T1000 (cell line): Measurements from ENCODE around the gene IGFLR1.
"Not testable (repeated sequence)": the region's sequence is repeated elsewhere in the genome, so short reads cannot be mapped to it uniquely, and the experiment has no call there.

Source experiments
- DNase-seq: peaks from one replicate; lab custom pipeline; 2025; ENCODE audit warnings: mixed read lengths; lab: John Stamatoyannopoulos, UW

IGFLR1 gene

DNA sequence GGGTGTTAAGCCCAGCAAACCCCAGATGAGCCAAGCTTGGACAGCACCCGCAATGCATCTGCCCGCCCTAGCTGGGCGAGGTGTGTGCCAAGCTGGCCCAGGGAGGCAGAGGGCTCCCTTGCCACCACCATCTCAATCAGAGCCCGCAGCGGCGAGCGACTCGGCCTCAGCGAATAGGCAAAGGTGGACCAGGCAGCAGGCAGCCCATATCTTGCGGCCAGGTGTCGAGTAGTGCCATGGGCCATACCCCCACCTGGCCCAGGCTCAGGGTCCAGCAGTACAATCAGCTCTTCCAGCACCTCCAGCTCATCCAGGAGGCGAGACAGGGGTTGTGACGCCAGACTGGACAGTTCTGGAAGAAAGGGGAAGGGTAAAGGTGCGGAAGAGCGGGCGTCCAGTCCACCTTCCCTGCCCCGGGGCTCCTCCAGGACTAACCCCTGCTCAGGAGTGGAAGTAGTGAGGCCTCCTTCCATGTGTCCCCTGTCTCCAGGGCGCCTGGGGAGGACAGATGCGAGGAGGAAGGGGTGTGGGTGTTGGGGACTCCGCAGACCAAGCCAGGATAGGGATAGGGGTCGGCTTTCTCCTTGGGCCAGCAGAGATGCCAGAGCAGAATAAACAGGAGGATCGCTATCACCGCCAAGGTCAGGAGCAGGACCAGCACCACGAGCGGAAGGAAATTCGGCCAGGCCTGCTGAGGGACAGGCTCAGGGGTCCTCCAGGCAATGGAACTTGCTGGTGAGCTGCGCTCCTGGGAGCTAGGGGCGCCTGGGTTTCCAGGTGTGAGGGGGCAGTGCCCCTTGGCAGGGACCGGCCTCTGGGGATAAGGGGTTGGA lies 2.8 kb downstream of the IGFLR1 start:
- no peak for DNase-seq

GRCh38 chr19:35738887-35739229 lies 3.4 kb downstream of the IGFLR1 start:
- DNase-seq: no peak

DNA sequence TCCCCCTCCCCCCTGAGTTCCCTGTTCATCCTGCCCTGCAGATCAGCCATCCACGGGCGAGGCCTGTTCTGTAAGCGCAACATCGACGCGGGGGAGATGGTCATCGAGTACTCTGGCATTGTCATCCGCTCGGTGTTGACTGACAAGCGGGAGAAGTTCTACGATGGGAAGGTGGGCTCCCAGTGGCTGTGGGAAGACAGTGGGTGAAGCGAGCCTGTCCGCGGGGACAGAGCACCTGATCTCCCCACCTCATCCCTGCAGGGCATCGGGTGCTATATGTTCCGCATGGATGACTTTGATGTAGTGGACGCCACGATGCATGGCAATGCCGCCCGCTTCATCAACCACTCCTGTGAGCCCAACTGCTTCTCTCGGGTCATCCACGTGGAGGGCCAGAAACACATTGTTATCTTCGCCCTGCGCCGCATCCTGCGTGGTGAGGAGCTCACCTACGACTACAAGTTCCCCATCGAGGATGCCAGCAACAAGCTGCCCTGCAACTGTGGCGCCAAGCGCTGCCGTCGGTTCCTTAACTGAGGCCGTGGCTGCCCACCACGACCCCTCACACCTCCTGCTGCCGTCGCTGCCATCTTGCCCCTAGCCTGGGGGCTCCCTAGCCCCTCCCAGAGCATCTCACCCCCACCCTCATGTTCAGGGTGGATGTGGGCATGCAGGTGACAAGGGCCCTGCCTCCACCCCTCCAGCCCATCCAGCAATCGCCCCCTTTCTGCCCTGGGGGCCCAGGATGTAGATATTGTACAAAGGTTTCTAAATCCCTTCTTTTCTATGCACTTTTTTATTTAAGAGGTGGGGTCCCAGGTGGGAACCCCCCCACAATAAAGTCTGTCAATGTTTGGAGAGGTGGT lies 4.0 kb downstream of the IGFLR1 start:
- no peak for DNase-seq

DNA sequence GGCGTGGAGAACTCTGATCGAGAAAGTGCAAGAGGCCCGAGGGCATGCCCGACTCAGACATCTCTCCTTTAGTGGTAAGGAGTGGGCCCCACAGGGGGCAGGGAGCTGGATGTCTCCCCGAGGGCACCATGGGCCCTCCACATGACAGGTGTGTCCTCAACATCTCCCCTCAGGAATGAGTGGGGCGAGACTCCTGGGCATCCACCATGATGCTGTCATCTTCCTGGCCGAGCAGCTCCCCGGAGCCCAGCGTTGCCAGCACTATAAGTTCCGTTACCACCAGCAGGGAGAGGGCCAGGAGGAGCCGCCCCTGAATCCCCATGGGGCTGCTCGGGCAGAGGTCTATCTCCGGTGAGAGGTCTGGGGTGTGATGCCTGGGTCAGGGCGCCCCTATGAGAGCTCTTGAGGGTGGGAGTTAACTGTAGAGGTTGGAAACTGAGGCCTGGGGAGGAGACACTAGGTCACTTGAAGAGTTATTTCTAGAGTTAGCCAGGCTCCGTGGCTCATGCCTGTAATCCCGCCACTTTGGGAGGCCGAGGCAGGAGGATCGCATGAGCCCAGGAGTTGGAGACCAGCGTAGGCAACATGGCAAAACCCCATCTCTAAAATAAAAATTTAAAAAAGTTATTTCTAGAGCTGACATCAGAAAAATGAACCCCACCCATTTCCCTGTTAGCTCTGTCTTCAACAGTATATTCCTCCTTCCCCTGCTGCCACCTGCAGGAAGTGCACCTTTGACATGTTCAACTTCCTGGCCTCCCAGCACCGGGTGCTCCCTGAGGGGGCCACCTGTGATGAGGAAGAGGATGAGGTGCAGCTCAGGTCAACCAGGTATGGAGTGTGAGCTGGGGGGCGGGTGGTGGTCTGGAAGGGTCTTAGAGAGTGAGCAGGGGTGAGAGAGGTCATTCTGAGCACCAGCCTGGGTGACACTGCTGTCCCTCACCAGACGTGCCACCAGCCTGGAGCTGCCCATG lies 5.1 kb downstream of the IGFLR1 start:
- DNase-seq: peak; percentile 17

GRCh38 chr19:35734889-35735288 lies 7.4 kb downstream of the IGFLR1 start:
- no peak for DNase-seq

DNA sequence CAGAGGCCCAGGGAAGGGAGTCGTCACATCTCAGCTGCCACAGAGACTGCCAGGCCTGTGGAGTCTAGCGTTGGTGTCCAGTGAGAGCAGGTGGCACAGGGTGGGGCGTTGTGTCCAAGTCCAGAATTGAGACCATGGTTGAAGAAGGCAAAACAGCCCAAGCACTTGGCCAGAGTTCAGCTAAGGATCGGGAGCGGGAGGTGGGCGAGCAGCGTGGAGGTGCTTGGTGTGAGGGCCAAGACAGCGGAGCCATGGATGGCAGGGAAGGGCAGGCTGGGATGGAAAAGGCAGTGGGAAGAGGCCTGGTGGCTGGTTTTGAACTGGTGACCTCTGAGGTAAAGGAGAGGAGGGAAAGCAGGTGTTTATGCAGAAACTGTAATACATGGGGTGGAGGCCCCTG lies 8.0 kb downstream of the IGFLR1 start:
- no peak for DNase-seq

DNA sequence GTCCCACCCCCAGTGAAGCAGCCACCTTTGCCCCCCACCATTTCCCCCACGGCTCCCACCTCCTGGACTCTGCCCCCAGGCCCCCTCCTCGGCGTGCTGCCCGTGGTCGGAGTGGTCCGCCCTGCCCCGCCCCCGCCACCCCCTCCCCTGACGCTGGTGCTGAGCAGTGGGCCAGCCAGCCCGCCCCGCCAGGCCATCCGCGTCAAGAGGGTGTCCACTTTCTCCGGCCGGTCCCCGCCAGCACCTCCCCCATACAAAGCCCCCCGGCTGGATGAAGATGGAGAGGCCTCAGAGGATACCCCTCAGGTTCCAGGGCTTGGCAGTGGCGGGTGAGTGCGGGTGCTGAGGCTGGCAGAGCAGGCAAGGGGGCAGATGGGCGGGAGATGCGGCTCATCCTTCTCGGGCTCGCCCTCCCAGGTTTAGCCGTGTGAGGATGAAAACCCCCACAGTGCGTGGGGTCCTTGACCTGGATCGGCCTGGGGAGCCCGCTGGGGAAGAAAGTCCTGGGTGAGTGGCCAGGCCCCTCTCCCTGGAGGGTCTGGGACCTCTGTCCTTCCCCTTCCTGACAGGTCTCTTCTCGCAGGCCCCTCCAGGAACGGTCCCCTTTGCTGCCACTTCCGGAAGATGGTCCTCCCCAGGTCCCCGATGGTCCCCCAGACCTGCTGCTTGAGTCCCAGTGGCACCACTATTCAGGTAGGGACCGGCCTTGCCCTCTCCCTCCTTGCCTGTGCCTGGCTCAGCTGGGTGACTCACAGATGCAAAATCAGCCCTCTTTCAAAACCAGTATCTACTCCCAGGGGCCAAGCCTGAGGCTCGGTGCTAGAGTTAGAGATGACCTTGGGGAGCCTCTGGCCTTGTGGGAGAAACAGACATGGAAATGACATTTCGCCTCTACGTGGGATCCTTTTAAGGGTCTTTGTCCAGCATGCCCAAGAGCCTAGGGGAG lies 8.8 kb downstream of the IGFLR1 start:
- no peak for DNase-seq

- DNase-seq: no peak
These were observed 9.6 kb downstream of the IGFLR1 start for GRCh38 chr19:35732540-35733179.

DNA sequence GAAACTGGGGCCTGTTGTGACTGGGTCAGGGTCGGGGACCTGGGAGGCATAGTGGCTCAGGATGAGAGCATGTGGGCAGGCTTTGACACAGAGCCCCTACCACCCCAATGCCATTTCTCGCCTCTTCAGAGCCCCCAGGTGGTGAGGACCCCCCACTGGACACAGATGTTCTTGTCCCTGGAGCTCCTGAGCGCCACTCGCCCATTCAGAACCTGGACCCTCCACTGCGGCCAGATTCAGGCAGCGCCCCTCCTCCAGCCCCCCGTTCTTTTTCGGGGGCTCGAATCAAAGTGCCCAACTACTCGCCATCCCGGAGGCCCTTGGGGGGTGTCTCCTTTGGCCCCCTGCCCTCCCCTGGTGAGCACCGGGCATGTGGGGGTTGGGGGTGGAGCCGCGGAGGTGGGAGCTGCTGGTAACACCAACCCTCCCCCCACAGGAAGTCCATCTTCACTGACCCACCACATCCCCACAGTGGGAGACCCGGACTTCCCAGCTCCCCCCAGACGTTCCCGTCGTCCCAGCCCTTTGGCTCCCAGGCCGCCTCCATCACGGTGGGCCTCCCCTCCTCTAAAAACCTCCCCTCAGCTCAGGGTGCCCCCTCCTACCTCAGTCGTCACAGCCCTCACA lies 10.4 kb downstream of the IGFLR1 start:
- no peak for DNase-seq

- DNase-seq: no peak
These were observed 10.9 kb downstream of the IGFLR1 start for GRCh38 chr19:35731353-35731752.

- DNase-seq: no peak
These were observed 11.9 kb downstream of the IGFLR1 start for GRCh38 chr19:35730326-35730725.

GRCh38 chr19:35729763-35730162 lies 12.5 kb downstream of the IGFLR1 start:
- no peak for DNase-seq

- DNase-seq: no peak
These were observed 13.2 kb downstream of the IGFLR1 start for GRCh38 chr19:35729021-35729420.

DNA sequence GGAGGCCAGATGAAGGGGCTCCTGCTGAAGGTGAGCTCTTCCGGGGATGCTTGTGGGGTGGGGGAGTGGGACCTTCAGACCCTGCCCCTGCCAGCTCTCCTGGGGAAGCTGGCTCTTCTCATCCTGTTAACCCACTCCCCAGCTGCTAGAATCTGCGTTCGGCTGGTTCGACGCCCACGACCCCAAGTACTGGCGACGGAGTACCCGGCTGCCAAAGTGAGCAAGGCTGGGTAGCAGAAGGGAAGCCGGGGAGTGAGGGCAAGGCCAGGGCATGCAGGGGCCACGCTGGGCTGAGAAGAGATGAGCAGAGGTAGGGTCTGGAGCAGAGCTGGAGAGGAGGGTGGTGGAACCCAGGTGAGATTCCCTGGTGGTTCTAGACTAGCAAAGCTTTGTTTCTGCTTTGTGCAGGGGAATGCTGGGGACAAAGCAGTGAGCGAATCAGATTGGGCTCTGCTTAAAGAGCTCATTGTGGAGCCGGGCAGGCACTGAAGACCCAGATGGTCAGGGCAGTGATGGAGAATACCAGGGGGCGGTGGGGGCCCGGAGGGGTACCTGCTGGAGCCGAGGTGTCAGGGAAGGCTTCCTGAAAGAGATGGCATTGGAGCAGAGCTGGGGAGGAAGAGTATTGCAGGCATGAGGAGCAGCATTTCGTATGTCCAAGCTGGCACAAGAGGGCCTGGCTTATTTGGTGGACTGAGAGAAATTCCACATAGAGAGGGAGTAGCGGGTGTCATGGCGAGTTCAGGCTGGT lies 14.1 kb downstream of the IGFLR1 start:
- no peak for DNase-seq

DNA sequence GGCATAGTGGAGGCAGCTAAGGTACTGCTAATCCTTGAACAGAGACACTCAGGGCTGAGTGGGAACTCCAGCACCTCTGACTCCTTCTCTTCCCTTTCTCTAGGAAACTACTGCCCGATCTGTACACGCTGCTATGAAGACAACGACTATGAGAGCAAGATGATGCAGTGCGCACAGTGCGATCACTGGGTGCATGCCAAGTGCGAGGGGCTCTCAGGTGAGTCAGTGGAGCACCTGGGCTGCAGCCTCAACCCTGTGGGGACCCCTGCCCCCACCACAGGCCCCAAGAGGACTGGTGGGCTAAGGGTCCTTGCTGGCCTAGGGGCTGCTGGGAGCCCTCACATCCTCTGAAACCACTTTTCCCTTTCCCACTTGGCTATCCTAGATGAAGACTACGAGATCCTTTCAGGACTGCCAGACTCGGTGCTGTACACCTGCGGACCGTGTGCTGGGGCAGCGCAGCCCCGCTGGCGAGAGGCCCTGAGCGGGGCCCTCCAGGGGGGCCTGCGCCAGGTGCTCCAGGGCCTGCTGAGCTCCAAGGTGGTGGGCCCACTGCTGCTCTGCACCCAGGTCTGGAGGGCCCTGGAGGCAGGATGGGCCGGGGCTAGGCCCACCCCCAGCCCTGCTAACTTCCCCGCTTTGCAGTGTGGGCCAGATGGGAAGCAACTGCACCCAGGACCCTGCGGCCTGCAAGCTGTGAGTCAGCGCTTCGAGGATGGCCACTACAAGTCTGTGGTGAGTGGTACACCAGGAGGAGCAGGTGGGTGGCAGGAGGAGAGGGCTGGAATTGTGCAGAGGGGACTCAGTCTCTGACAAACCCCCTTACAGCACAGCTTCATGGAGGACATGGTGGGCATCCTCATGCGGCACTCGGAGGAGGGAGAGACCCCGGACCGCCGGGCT lies 14.9 kb downstream of the IGFLR1 start:
- DNase-seq: no peak

DNA sequence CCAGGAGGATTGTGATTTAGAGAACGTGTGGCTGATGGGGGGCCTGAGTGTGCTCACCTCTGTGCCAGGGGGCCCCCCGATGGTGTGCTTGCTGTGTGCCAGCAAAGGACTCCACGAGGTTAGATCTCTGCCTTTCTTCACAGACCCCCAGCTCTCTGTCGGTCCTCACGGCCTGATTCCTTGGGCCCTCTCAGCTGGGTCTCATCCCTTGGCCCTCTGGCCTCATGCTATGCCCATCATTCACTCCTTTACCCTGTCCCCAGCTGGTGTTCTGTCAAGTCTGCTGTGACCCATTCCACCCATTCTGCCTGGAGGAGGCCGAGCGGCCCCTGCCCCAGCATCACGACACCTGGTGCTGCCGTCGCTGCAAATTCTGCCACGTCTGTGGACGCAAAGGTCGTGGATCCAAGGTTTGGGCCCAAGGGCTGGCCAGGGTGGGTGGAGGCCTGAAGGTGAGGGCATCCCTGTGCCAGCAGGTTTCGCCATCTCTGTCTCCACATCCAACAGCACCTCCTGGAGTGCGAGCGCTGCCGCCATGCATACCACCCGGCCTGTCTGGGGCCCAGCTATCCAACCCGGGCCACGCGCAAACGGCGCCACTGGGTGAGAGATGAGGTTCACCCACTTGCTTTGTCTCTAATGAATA lies 16.9 kb downstream of the IGFLR1 start:
- DNase-seq: no peak

DNA sequence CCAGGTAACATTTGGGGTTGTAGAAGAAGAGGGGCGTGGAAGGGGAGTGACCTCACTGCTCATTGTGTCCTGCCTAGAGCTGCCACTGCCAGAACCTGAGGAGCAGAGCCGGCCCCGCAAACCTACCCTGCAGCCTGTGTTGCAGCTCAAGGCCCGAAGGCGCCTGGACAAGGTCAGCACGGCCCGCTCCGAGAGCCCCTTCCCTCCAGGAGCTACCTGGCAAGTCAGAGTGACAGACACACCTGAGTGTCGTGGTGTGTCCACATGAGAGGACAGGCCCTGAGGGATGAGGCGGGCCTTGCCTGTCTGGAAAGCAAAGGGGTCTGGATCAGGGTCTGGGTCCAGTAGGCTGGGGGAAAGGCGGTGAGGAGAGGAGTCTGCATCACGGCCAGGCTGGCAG lies 17.7 kb downstream of the IGFLR1 start:
- no peak for DNase-seq

- not testable (repeated sequence) for DNase-seq
These were observed 18.1 kb downstream of the IGFLR1 start for GRCh38 chr19:35724132-35724531.
